Stimulated activated CD8-positive, alpha-beta memory T cell treated with anti-CD3 and anti-CD28 coated beads, Interleukin-12 subunit alpha, Interleukin-12 subunit beta, amount 100 ng/mL, for 1 hour (primary cell): ENCODE measurements around the gene ORM2.

Source experiments
- DNase-seq: peaks from one replicate; pipeline ENCODE4 v3.0.0-alpha.2; 2020; ENCODE audit warnings: low read depth

ORM2 gene

GRCh38 chr9:114350636-114351401 is 21.1 kb downstream of the ORM2 start:
- no peak for DNase-seq

- DNase-seq, result no peak
Measured at GRCh38 chr9:114351932-114352331, 22.3 kb downstream of the ORM2 start.

- no peak for DNase-seq
Measured at GRCh38 chr9:114355821-114356220, 26.2 kb downstream of the ORM2 start.

GRCh38 chr9:114356792-114357191 is 27.1 kb downstream of the ORM2 start:
- no peak for DNase-seq

GRCh38 chr9:114357360-114357759 is 27.7 kb downstream of the ORM2 start:
- no peak for DNase-seq

- no peak for DNase-seq
Measured at GRCh38 chr9:114357911-114358328, 28.3 kb downstream of the ORM2 start.

GRCh38 chr9:114359801-114360200 is 30.1 kb downstream of the ORM2 start:
- no peak for DNase-seq

- DNase-seq, result no peak
Measured at GRCh38 chr9:114361542-114361941, 31.9 kb downstream of the ORM2 start.

- DNase-seq, result no peak
Measured at GRCh38 chr9:114362394-114362793, 32.7 kb downstream of the ORM2 start.

GRCh38 chr9:114363424-114363823 is 33.8 kb downstream of the ORM2 start:
- no peak for DNase-seq

- DNase-seq, result no peak
Measured at GRCh38 chr9:114364134-114365041, 34.7 kb downstream of the ORM2 start.

- no peak for DNase-seq
Measured at GRCh38 chr9:114365194-114365593, 35.5 kb downstream of the ORM2 start.

- no peak for DNase-seq
Measured at GRCh38 chr9:114366334-114367128, 36.9 kb downstream of the ORM2 start.

GRCh38 chr9:114367366-114367765 is 37.7 kb downstream of the ORM2 start:
- no peak for DNase-seq

GRCh38 chr9:114367772-114368569 is 38.3 kb downstream of the ORM2 start:
- DNase-seq, result no peak

- no peak for DNase-seq
Measured at GRCh38 chr9:114369216-114370130, 39.8 kb downstream of the ORM2 start.

GRCh38 chr9:114370251-114370967 is 40.7 kb downstream of the ORM2 start:
- DNase-seq, result no peak

- no peak for DNase-seq
Measured at GRCh38 chr9:114370968-114371320, 41.3 kb downstream of the ORM2 start.

- DNase-seq, result no peak
Measured at GRCh38 chr9:114371343-114371944, 41.8 kb downstream of the ORM2 start.
